Stimulated activated naive CD8-positive, alpha-beta T cell treated with anti-CD3 and anti-CD28 coated beads, Interleukin-15, amount 100 ng/mL, for 72 hours (primary cell): ENCODE measurements around the gene RASD1.
"Not testable (repeated sequence)": the region's sequence is repeated elsewhere in the genome, so short reads cannot be mapped to it uniquely, and the experiment has no call there.

ENCODE experiments used
- ATAC-seq: fragments of 150-1000 bp; cut with Tn5 transposase; 2 replicates; pipeline ENCODE4 v1.10.0; 2021; ENCODE audit warnings: mild to moderate bottlenecking, moderate library complexity
- DNase-seq, 2 donors: peaks; one replicate each; pipeline ENCODE4 v3.0.0; 2021 to 2022
- H3K27ac Mint-ChIP-seq, 2 donors: one replicate each; pipeline ENCODE4 v1.8.0; 2022; ENCODE audit warnings: mild to moderate bottlenecking in 2 of 2, mixed read lengths in 2 of 2, moderate library complexity in 2 of 2
- H3K27me3 Mint-ChIP-seq: one replicate; pipeline ENCODE4 v1.8.0; 2022; ENCODE audit warnings: mixed read lengths
- H3K4me1 Mint-ChIP-seq: one replicate; pipeline ENCODE4 v1.8.0; 2022; ENCODE audit warnings: mild to moderate bottlenecking, mixed read lengths
- H3K4me3 Mint-ChIP-seq, 2 donors: one replicate each; pipeline ENCODE4 v1.8.0; 2022; ENCODE audit warnings: mild to moderate bottlenecking in 2 of 2, mixed read lengths in 2 of 2, moderate library complexity in 1 of 2
- H3K9me3 Mint-ChIP-seq, 2 donors: one replicate each; pipeline ENCODE4 v1.8.0; 2022; ENCODE audit warnings: mixed read lengths in 2 of 2

RASD1 gene

GRCh38 chr17:17497065-17497844 is 1.1 kb upstream of the RASD1 start:
- peak; percentile 0 for ATAC-seq
- no peak for DNase-seq
- Mint-ChIP-seq H3K27ac (no peak overlapping the region), H3K4me3 (peak overlapping the region; percentile 51 to 75), H3K27me3 (peaks cover 18% of the 10 kb centered on the region), H3K9me3 (no peaks in the 10 kb centered on the region), H3K4me1 (peaks cover 22% of the 10 kb centered on the region)

- peak overlapping the region; percentile 79 to 83 for H3K4me3 Mint-ChIP-seq
- ATAC-seq: peak; percentile 17
- DNase-seq: no peak
Observed at GRCh38 chr17:17495536-17496188, 533 bp downstream of the RASD1 start.

GRCh38 chr17:17494870-17495535 is 1.2 kb downstream of the RASD1 start:
- ATAC-seq (no peak), DNase-seq (peak in 1 of 2 donors; percentile 16)
- peaks cover 22% of the 10 kb centered on the region for H3K4me1 Mint-ChIP-seq
- peak overlapping the region; percentile 79 to 83 for H3K4me3 Mint-ChIP-seq
- H3K27ac Mint-ChIP-seq: peak overlapping the region in 1 of 2 donors; percentile 51
- peaks cover 18% of the 10 kb centered on the region for H3K27me3 Mint-ChIP-seq
- no peaks in the 10 kb centered on the region for H3K9me3 Mint-ChIP-seq

More at GRCh38 chr17:17495536-17496188, 533 bp downstream of the RASD1 start:
- peak overlapping the region in 1 of 2 donors; percentile 51 for H3K27ac Mint-ChIP-seq
- peaks cover 22% of the 10 kb centered on the region for H3K4me1 Mint-ChIP-seq
- H3K27me3 Mint-ChIP-seq: peaks cover 18% of the 10 kb centered on the region
- H3K9me3 Mint-ChIP-seq: no peaks in the 10 kb centered on the region

- ATAC-seq: no peak
- H3K9me3 Mint-ChIP-seq: no peaks in the 10 kb centered on the region
- DNase-seq: no peak
- H3K27ac Mint-ChIP-seq: no peak overlapping the region
- peaks cover 22% of the 10 kb centered on the region for H3K4me1 Mint-ChIP-seq
- H3K27me3 Mint-ChIP-seq: peaks cover 18% of the 10 kb centered on the region
- peak overlapping the region in 1 of 2 donors; percentile 79 for H3K4me3 Mint-ChIP-seq
Observed at GRCh38 chr17:17494499-17494869, 1.7 kb downstream of the RASD1 start.

DNA sequence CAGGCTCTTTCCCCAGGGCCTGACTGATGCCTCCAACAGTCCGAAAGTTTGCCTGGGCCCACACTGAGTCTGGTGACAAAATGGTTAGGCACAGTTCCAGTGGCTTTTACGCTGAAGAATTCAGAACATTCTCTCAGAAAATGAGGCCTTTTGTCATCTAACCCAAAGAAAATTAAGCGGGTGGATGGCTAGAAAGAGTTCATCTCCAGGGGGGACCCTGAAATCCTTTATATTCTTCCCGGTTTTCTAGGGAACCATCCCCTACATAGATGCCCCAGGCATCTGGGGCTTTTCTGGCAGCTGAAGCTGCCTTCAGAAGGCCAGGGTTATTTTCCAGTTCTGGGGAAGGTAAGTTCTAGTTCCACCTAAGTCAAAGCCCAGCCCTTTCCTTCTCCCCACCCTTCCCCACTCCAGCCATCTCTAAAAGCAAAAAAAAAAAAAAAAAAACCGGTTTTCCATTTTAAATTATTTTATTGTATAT is 2.2 kb downstream of the RASD1 start:
- no peak overlapping the region for H3K27ac Mint-ChIP-seq
- no peaks in the 10 kb centered on the region for H3K9me3 Mint-ChIP-seq
- no peak overlapping the region for H3K4me3 Mint-ChIP-seq
- DNase-seq: no peak
- peaks cover 22% of the 10 kb centered on the region for H3K4me1 Mint-ChIP-seq
- H3K27me3 Mint-ChIP-seq: peaks cover 18% of the 10 kb centered on the region
- ATAC-seq: no peak

DNA sequence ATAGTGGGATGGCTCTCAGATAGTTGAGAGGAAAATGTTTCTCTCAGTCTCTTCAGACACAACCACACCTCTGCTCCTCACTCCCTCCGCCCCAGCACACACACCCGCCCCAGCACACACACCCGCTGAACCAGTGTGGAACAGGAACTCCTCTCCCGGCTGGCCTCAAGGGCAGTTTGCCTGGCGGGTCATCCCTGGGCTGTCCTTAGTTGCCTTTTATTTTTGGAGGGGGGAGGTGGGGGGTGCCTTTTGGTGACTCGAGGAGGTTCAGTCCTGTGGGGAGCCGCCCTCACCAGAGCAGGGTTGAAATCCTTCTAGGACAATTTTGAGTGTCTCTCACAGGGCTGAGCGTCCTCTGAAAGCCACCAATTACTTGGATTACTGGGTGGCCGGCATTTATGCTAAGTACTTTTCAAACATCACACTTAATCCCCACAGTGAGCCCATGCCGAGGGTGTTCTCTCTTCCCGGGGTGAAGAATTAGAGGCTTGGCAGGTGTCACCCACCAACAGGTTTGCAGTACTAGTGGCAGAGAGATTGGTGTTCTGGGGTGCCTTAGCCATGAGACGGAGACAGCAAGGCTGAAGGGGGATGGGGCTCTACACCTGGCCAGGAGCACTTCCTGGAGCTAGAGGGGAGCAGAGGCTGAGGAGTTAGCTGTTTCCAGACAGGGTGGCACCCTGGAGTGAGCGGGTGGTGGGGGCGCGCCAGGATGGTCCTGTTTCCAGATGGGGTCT is 2.8 kb downstream of the RASD1 start:
- Mint-ChIP-seq H3K27me3 (peaks cover 18% of the 10 kb centered on the region), H3K27ac (peak overlapping the region in 1 of 2 donors; percentile 6)
- no peak for ATAC-seq

GRCh38 chr17:17492571-17492970 is 3.6 kb downstream of the RASD1 start:
- ATAC-seq: no peak
- Mint-ChIP-seq H3K27me3 (peaks cover 18% of the 10 kb centered on the region), H3K4me1 (peaks cover 33% of the 10 kb centered on the region), H3K4me3 (no peak overlapping the region), H3K9me3 (no peaks in the 10 kb centered on the region), H3K27ac (peak overlapping the region in 1 of 2 donors; percentile 23)
- DNase-seq: no peak

More for the DNA sequence above, 2.8 kb downstream of the RASD1 start:
- no peak overlapping the region for H3K4me3 Mint-ChIP-seq
- no peaks in the 10 kb centered on the region for H3K9me3 Mint-ChIP-seq
- peaks cover 26% of the 10 kb centered on the region for H3K4me1 Mint-ChIP-seq
- no peak for DNase-seq

- no peak overlapping the region for H3K4me3 Mint-ChIP-seq
- peaks cover 33% of the 10 kb centered on the region for H3K4me1 Mint-ChIP-seq
- ATAC-seq: no peak
- no peak overlapping the region for H3K27ac Mint-ChIP-seq
- no peak for DNase-seq
- peaks cover 18% of the 10 kb centered on the region for H3K27me3 Mint-ChIP-seq
- no peaks in the 10 kb centered on the region for H3K9me3 Mint-ChIP-seq
Observed at GRCh38 chr17:17492085-17492484, 4.1 kb downstream of the RASD1 start.

DNA sequence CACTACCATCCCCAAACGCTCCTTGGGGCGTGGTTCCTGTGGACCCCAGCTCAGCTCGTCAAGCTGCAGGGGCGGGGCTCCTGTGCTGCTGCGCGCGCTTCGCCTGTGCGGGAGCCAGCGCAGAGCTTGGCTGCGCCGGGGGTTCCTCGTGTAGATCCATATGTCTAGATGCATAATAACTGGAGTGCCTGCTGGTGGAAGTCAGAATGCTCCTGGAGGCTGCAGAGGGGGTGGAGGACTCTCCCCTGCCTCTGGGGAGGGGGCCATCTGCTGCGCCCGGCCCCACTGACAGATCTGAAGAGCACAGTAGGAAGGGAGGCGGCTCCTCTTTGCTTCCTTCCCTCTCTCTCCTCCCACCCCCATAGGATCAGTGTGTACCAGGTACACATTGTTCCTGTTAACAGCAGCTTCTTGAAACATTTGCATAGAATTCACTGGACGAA is 4.6 kb downstream of the RASD1 start:
- no peaks in the 10 kb centered on the region for H3K9me3 Mint-ChIP-seq
- ATAC-seq (no peak), DNase-seq (no peak)
- H3K4me1 Mint-ChIP-seq: peaks cover 36% of the 10 kb centered on the region
- peaks cover 18% of the 10 kb centered on the region for H3K27me3 Mint-ChIP-seq
- no peak overlapping the region for H3K4me3 Mint-ChIP-seq
- H3K27ac Mint-ChIP-seq: peak overlapping the region in 1 of 2 donors; percentile 77

GRCh38 chr17:17491031-17491471 is 5.1 kb downstream of the RASD1 start:
- Mint-ChIP-seq H3K4me1 (peaks cover 41% of the 10 kb centered on the region), H3K27me3 (peaks cover 17% of the 10 kb centered on the region), H3K27ac (no peak overlapping the region), H3K4me3 (no peak overlapping the region), H3K9me3 (no peaks in the 10 kb centered on the region)
- ATAC-seq (no peak), DNase-seq (no peak)

GRCh38 chr17:17487998-17488397 is 8.2 kb downstream of the RASD1 start:
- ATAC-seq (no peak), DNase-seq (no peak)
- no peaks in the 10 kb centered on the region for H3K27me3 Mint-ChIP-seq
- peak overlapping the region; percentile 27 to 88 for H3K27ac Mint-ChIP-seq
- no peak overlapping the region for H3K4me3 Mint-ChIP-seq
- H3K9me3 Mint-ChIP-seq: no peaks in the 10 kb centered on the region
- peaks cover 47% of the 10 kb centered on the region for H3K4me1 Mint-ChIP-seq

- H3K4me3 Mint-ChIP-seq, H3K27ac Mint-ChIP-seq, ATAC-seq, H3K27me3 Mint-ChIP-seq, H3K9me3 Mint-ChIP-seq, DNase-seq: not testable (repeated sequence)
- peaks cover 60% of the 10 kb centered on the region for H3K4me1 Mint-ChIP-seq
Observed at GRCh38 chr17:17486416-17486815, 9.8 kb downstream of the RASD1 start.

DNA sequence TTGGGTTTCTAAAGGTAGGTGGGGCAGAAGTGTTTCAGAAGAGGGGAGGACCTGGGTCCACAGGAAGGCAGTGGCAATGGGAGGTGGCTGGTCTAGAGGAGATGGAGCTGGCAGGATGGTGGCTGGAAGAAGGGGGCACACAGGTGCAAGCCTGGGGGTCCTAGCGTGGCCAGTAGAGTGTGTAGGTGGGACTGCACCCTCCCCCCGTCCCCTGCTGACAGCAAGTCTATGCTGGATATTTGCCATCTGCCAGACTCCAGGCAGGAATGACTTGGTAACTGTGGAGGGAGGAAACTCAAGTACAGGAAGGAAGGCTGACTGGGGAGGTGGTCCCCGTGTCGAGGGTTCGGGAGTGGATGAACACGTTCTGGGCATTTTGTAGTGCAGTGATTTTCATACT is 10.8 kb downstream of the RASD1 start:
- Mint-ChIP-seq H3K4me3 (no peak overlapping the region), H3K27me3 (no peaks in the 10 kb centered on the region), H3K4me1 (peaks cover 70% of the 10 kb centered on the region), H3K27ac (peak overlapping the region in 1 of 2 donors; percentile 42), H3K9me3 (no peaks in the 10 kb centered on the region)
- DNase-seq (no peak), ATAC-seq (no peak)

- Mint-ChIP-seq H3K27me3 (no peaks in the 10 kb centered on the region), H3K4me1 (peaks cover 78% of the 10 kb centered on the region), H3K4me3 (peak overlapping the region; percentile 35 to 58), H3K9me3 (no peaks in the 10 kb centered on the region), H3K27ac (peak overlapping the region in 1 of 2 donors; percentile 57)
- ATAC-seq (peak; percentile 100), DNase-seq (peak; percentile 24 to 69)
Observed at GRCh38 chr17:17484451-17484899, 11.7 kb downstream of the RASD1 start.

DNA sequence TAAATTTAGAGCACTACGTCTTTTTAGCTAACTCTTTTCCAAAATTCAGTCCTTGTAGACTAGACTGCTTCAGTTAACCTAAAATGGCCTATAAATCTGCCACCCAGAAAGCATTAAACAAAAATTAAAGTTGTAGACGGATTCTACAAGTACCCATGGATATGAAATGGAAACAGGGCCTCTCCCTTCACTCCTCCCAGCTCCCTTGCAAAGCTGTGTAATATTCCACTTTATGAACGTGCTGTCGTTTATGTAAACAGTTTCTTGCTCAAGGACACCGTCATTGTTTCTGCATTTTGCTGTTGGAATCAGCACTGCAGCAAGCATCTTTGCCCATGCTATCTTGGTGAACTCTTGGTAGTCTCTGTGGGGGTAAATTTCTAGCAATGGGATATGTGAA is 14.3 kb downstream of the RASD1 start:
- H3K4me3 Mint-ChIP-seq: no peak overlapping the region
- no peak overlapping the region for H3K27ac Mint-ChIP-seq
- ATAC-seq (no peak), DNase-seq (no peak)
- H3K4me1 Mint-ChIP-seq: peaks cover 80% of the 10 kb centered on the region
- no peaks in the 10 kb centered on the region for H3K9me3 Mint-ChIP-seq
- no peaks in the 10 kb centered on the region for H3K27me3 Mint-ChIP-seq
